ENCODE measurements around the gene NAA60. TPM values are rescaled to one million over a fixed set of nuclear protein-coding genes. Genes with fewer than 3 reads are reported as not detected.
"Not testable (repeated sequence)": the region's sequence is repeated elsewhere in the genome, so short reads cannot be mapped to it uniquely, and the experiment has no call there.

Gene NAA60
- polyA plus RNA-seq, 1 donor from 2014 or later, result 36.5 TPM

DNA sequence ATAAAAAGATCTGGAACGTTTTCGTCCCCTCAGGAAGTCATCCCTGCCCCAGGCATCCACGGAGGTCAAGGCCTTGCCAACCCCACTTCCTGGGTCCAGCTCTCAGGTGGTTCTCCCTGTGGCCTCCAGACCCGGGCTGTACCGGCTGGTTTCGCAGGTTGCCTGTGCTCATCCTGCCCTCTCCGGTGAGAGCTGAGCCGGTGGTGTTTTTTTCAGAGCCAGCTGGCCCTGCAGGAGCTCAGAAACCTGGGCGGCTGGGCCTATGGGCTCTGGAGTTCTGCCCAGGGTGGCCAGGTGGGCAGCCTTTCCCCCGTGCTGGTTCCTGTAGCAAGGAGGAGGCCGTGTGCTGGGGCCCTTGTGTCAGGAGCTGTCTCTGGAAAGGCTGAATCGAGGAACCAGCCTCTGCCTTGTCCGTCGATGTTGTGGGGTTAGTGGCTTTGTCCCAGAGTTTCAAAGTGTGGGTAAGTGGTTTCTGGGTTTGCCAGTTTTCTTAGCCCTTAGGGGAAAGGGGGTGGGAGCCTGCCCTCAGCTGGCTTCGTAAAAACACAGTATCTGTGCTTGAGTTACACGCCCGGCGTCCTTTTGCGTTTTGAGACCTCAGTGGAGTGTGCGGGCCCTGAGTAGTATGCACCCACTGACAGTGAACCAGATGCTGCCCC lies 28.2 kb downstream of the NAA60 start:
- Mint-ChIP-seq H3K36me3 (peaks cover 2% of the 10 kb centered on the region), H3K4me3 (peak overlapping the region in 1 of 4 donors; percentile 22), H3K27me3 (no peaks in the 10 kb centered on the region), H3K9me3 (peaks cover 0 to 4% (median 3%) of the 10 kb centered on the region in 3 donors), H3K27ac (no peak overlapping the region), H3K4me1 (peaks cover 0 to 7% (median 6%) of the 10 kb centered on the region in 3 donors)

GRCh38 chr16:3472878-3473595 lies 29.6 kb downstream of the NAA60 start:
- Mint-ChIP-seq H3K27ac (no peak overlapping the region), H3K4me3 (no peak overlapping the region), H3K36me3 (peaks cover 1% of the 10 kb centered on the region), H3K27me3 (no peaks in the 10 kb centered on the region), H3K4me1 (peaks cover 0 to 4% (median 2%) of the 10 kb centered on the region in 3 donors), H3K9me3 (peaks cover 0 to 4% (median 3%) of the 10 kb centered on the region in 3 donors)

DNA sequence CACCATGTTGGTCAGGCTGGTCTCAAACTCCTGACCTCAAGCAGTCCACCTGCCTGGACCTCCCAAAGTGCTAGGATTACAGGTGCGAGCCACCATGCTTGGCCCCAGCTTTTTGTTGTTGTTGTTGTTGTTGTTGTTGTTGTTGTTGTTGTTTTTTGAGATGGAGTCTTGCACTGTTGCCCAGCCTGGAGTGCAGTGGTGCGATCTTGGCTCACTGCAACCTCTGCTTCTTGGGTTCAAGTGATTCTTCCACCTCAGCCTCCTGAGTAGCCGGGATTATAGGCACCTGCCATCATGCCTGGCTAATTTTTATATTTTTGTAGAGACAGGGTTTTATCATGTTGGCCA lies 30.1 kb downstream of the NAA60 start:
- not testable (repeated sequence) for H3K27ac Mint-ChIP-seq, H3K9me3 Mint-ChIP-seq, H3K4me1 Mint-ChIP-seq, H3K4me3 Mint-ChIP-seq, H3K27me3 Mint-ChIP-seq, H3K36me3 Mint-ChIP-seq

GRCh38 chr16:3474136-3474779 lies 30.8 kb downstream of the NAA60 start:
- peaks cover 0 to 1% (median 0%) of the 10 kb centered on the region in 3 donors for H3K4me1 Mint-ChIP-seq
- H3K27ac Mint-ChIP-seq, result no peak overlapping the region
- peaks cover 1% of the 10 kb centered on the region for H3K36me3 Mint-ChIP-seq
- H3K27me3 Mint-ChIP-seq, result no peaks in the 10 kb centered on the region
- no peak overlapping the region for H3K4me3 Mint-ChIP-seq
- peaks cover 0 to 4% (median 3%) of the 10 kb centered on the region in 3 donors for H3K9me3 Mint-ChIP-seq

- not testable (repeated sequence) for H3K4me3 Mint-ChIP-seq, H3K36me3 Mint-ChIP-seq, H3K27me3 Mint-ChIP-seq, H3K27ac Mint-ChIP-seq, H3K4me1 Mint-ChIP-seq, H3K9me3 Mint-ChIP-seq
Observed at GRCh38 chr16:3474870-3475269, 31.4 kb downstream of the NAA60 start.

GRCh38 chr16:3475604-3476375 lies 32.3 kb downstream of the NAA60 start:
- peaks cover 0 to 4% (median 3%) of the 10 kb centered on the region in 3 donors for H3K9me3 Mint-ChIP-seq
- peaks cover 0 to 3% (median 0%) of the 10 kb centered on the region in 3 donors for H3K4me1 Mint-ChIP-seq
- H3K27me3 Mint-ChIP-seq, result no peaks in the 10 kb centered on the region
- peaks cover 1% of the 10 kb centered on the region for H3K36me3 Mint-ChIP-seq
- no peak overlapping the region for H3K27ac Mint-ChIP-seq
- no peak overlapping the region for H3K4me3 Mint-ChIP-seq

- Mint-ChIP-seq H3K4me1 (peaks cover 0 to 3% (median 0%) of the 10 kb centered on the region in 3 donors), H3K36me3 (peaks cover 1% of the 10 kb centered on the region), H3K27ac (no peak overlapping the region), H3K9me3 (peaks cover 0 to 4% (median 3%) of the 10 kb centered on the region in 3 donors), H3K4me3 (no peak overlapping the region), H3K27me3 (no peaks in the 10 kb centered on the region)
Observed at GRCh38 chr16:3476409-3476808, 32.9 kb downstream of the NAA60 start.

DNA sequence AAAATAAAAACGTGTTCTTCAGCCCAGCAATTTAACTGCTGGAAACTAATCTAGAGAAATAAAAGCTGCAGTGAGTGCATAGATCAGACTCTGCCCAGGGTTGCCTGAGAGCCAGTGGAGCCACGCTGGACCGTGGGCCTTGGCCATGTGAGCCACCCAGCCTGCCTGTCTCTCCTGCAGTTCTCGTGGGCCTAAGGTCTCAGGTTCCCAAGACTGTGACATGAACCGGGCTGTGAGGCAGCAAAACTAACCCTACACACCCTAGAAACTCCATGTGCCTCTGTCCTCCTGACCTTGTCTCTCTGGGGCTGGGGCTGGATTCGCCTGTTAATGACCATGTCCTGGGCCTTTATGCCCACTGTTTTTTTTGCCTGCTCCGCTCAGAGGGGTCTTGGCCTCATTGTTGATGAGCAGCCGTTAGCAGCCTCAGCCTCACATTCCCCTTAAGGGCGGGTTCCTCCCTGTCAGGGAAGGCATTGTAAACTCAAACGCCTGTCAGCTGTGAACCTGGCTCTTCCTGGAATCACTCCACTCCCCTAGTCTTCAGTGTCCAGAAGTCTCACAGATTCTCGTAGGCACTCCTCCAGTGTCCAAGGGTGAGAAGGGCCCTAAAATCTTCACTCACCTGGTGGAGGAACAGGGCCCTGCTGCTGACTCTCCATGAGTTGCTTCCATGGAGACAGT lies 34.9 kb downstream of the NAA60 start:
- Mint-ChIP-seq H3K4me1 (peaks cover 0 to 5% (median 0%) of the 10 kb centered on the region in 3 donors), H3K36me3 (peaks cover 6% of the 10 kb centered on the region), H3K27ac (no peak overlapping the region), H3K27me3 (no peaks in the 10 kb centered on the region), H3K4me3 (no peak overlapping the region), H3K9me3 (no peaks in the 10 kb centered on the region)

DNA sequence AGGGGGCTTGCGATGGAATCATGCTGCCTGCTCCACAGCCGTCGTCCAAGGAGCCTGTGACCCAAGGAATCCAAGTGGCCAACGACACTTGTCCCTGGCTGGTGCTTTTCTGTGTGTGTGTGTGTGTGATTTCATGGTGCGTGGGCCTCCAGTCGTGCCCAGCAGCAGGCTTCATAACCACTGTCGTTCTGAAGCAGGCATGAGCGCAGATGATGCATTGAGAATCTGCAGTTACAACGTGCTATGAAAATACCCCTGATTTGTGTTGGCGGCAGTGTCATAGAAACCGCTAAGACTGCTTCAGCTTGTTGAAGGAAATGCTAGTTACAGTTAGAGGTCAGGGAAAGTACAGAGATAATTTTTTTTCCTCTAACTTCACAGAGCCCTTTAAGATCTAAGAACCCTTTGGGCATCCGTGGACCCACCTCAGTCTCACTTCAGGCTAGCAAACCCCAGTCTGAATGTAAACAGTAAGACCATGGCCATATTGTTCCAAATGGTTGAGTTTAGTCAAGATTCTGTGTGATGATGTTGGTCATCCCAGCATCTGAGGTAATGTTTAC lies 36.3 kb downstream of the NAA60 start:
- Mint-ChIP-seq H3K4me1 (peaks cover 0 to 4% (median 0%) of the 10 kb centered on the region in 3 donors), H3K4me3 (no peak overlapping the region), H3K9me3 (no peaks in the 10 kb centered on the region), H3K27ac (no peak overlapping the region), H3K36me3 (peaks cover 6% of the 10 kb centered on the region), H3K27me3 (no peaks in the 10 kb centered on the region)

DNA sequence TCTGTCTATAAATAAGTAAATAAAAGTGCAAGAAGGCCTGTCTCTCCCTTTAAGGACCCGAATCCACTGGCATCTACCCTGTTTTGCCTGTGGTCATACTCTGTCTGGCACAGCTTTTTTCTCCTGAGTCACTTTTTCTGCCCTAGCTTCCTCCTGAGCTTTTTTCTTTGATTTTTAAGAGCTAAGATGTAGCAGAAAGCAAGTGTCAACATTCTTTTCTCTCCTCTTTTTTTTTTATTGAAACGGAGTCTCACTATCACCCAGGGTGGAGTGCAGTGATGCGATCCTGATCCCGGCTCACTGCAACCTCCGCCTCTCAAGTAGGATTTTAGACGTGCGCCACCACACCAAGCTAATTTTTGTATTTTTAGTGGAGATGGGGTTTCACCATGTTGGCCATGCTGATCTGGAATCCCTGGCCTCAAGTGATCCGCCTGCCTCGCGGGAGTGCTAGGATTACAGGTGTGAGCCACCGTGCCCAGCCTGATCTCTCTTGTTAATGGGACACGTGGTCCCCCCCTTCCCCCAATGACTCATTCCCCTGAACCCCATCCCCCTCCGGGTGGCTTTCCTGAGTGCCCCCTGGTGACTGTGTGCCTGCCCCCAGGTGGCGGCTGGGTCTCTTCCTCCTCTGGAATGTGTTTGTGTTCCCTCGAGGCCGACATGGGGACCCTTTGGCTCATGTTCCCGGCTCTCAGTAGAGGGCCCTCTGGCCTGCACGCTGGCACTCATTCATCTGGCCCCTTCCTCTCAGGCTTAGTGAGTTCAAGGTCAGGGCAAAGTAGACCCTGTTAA lies 37.6 kb downstream of the NAA60 start:
- Mint-ChIP-seq H3K9me3 (no peaks in the 10 kb centered on the region), H3K27ac (no peak overlapping the region), H3K4me1 (peaks cover 0 to 4% (median 0%) of the 10 kb centered on the region in 3 donors), H3K27me3 (no peaks in the 10 kb centered on the region), H3K4me3 (no peak overlapping the region), H3K36me3 (peaks cover 5% of the 10 kb centered on the region)

DNA sequence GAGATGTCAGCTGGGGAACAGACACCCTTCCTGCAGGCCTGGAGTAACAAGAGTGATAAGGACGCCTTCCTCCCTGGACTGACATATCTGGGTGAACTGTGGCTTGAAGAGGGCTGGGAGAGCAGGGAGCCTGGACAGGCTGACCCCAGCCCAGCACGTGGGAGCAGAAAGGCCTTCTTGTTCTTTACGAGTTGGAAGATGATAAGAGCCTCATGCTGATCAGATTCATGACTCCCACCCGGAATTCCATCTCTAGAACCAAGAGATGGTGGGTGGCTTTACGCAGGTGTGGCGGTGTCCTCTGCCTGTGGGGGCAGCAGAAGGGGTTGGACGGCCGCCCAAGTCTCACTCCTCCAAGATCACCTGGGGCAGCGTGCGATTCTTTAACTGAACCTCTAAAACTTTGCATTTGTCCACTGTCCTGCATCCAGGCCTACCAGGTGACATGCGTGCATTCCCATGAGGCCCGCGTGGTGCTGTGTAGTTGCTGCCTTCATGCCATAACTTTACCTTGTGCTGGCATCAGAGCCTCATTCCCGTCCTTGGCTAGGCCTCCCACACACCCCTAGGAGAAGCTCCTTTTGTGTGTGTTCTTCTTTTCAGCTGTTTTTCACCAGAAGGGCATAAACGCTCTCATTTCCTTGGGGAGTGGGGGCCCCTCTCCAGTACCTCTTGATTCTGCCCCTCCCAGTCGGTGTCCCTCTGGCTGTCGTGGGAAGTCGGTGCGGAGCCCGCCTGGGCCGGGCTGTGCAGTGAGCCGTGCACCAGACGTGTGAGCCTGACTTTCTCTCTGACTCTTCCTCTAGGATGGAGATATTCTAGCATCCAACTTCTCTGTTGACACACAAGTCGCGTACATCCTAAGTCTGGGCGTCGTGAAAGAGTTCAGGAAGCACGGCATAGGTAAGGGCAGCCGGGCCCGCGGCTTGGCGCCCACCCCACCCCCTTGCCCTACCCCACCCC lies 38.5 kb downstream of the NAA60 start:
- H3K27ac Mint-ChIP-seq, result peak overlapping the region in 1 of 3 donors; percentile 73
- H3K36me3 Mint-ChIP-seq, result peaks cover 8% of the 10 kb centered on the region
- no peak overlapping the region for H3K4me3 Mint-ChIP-seq
- no peaks in the 10 kb centered on the region for H3K9me3 Mint-ChIP-seq
- peaks cover 0 to 4% (median 0%) of the 10 kb centered on the region in 3 donors for H3K4me1 Mint-ChIP-seq
- no peaks in the 10 kb centered on the region for H3K27me3 Mint-ChIP-seq

DNA sequence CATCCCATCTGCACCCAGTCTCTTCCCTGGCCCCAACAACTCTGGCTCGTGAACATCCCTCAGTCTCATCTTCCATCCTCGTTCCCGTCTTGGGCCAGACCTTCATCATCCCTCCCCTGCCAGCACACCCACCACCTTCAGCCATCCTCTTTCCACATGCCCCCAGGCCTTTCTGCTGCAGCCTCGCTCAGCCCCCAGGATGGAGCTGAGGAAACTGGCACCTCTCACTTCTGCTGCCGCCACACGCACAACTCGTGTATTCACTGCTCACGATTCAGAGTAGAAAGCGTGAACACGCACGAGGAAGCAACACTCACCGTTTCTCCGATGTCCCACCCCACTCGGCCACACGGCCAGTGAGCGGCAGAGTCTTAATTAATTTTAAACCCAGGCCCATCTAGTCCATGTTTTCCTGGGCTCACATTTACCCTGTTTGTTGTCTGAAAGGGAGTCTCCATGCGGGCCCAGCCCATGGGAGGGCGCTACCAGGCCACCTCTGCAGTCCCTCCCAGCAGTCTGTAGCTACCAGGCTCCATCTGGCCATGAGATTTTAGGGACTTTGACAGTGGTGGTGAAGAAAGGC lies 39.3 kb downstream of the NAA60 start:
- H3K4me1 Mint-ChIP-seq, result peaks cover 0 to 4% (median 0%) of the 10 kb centered on the region in 3 donors
- H3K4me3 Mint-ChIP-seq, result no peak overlapping the region
- H3K27ac Mint-ChIP-seq, result no peak overlapping the region
- peaks cover 8% of the 10 kb centered on the region for H3K36me3 Mint-ChIP-seq
- H3K27me3 Mint-ChIP-seq, result no peaks in the 10 kb centered on the region
- H3K9me3 Mint-ChIP-seq, result no peaks in the 10 kb centered on the region

Data from IgD-negative memory B cell (primary cell).